K562 (cell line): ENCODE results near the gene ASIC1. TPM values are rescaled to one million over a fixed set of nuclear protein-coding genes. Genes with fewer than 3 reads are reported as not detected.

Experiments used
- ARID3A ChIP-seq: IDR thresholded peaks from 2 replicates; pipeline ENCODE4 v1.6.1; 2012; ENCODE audit warnings: low read depth, low read length, improper control_type of control experiment, borderline replicate concordance
- CGGBP1 ChIP-seq: fragments of 250-450 bp; sonication (Bioruptor Pico); IDR thresholded peaks from 2 replicates; pipeline ENCODE4 v1.9.0; 2021; ENCODE audit warnings: mild to moderate bottlenecking
- FOS ChIP-seq: IDR thresholded peaks from 3 replicates; pipeline ENCODE4 v1.6.1; 2011; ENCODE audit not compliant: insufficient read length; ENCODE audit errors: extremely low read depth
- GTF2E2 ChIP-seq: fragments of 200-800 bp; sonication (Bioruptor generic); IDR thresholded peaks from 2 replicates; pipeline ENCODE4 v1.6.1; 2016; ENCODE audit warnings: missing genetic modification characterization, missing compliant biosample characterization
- KDM5B ChIP-seq: fragments of 200-600 bp; sonication (generic); IDR thresholded peaks from 2 replicates; pipeline ENCODE4 v1.6.1; 2012; ENCODE audit warnings: low read depth, mild to moderate bottlenecking, moderate library complexity, low read length, control low read depth, inconsistent platforms; ENCODE audit not compliant: insufficient replicate concordance
- L3MBTL2 ChIP-seq: fragments of 450-650 bp; IDR thresholded peaks from 2 replicates; pipeline ENCODE4 v1.6.1; 2016; ENCODE audit warnings: mild to moderate bottlenecking, moderate library complexity
- NBN ChIP-seq: fragments of 450-650 bp; IDR thresholded peaks from 2 replicates; pipeline ENCODE4 v1.6.1; 2016; ENCODE audit warnings: low read depth, mild to moderate bottlenecking
- POLR3G ChIP-seq: IDR thresholded peaks from 2 replicates; pipeline ENCODE4 v1.6.1; 2011; ENCODE audit not compliant: insufficient read length, insufficient replicate concordance; ENCODE audit errors: extremely low read depth
- RBM14 ChIP-seq: fragments of 200-400 bp; formaldehyde crosslinking; IDR thresholded peaks from 2 replicates; pipeline ENCODE4 v1.6.1; 2018; ENCODE audit warnings: low read depth, mild to moderate bottlenecking, low read length, moderate library complexity, borderline replicate concordance; ENCODE audit not compliant: insufficient read depth
- TARDBP ChIP-seq: fragments of 450-650 bp; IDR thresholded peaks from 2 replicates; pipeline ENCODE4 v1.6.1; 2016
- VEZF1 ChIP-seq: fragments of 200-800 bp; sonication (Bioruptor generic); IDR thresholded peaks from 2 replicates; pipeline ENCODE4 v1.6.1; 2017; ENCODE audit warnings: missing genetic modification characterization, missing compliant biosample characterization
- ZKSCAN8 ChIP-seq: fragments of 200-800 bp; sonication (Bioruptor generic); IDR thresholded peaks from 2 replicates; pipeline ENCODE4 v1.6.1; 2016; ENCODE audit warnings: missing genetic modification characterization, missing compliant biosample characterization
- ZNF174 ChIP-seq: fragments of 250-450 bp; sonication (Bioruptor Pico); IDR thresholded peaks from 2 replicates; pipeline ENCODE4 v1.4.0; 2020; ENCODE audit warnings: mild to moderate bottlenecking
- polyA plus RNA-seq, 8 experiments: library from polyadenylated mRNA; depleted of rRNA in 4 of 8; stranded (reverse) in 5 of 8; unstranded in 3 of 8; fragments of >200 nt; fragmentation: Nextera tagmentation in 2 of 8; fragmentation: Illumina TruSeq in 1 of 8; extraction: Ambion mirVana in 2 of 8; extraction: Trizol in 1 of 8; gene quantifications; 2 replicates each; pipeline versions ENCODE4 v1.2.1 to v1.2.3, GENCODE V29; 2011 to 2014; ENCODE audit warnings: inconsistent platforms in 1 of 8, missing spikeins in 1 of 8
- total RNA-seq, 7 experiments: library from RNA; depleted of rRNA in 6 of 7; stranded (reverse); fragments of >200 nt in 6 of 7; fragmentation: Illumina TruSeq in 2 of 7; extraction: Trizol in 2 of 7; gene quantifications; 2 replicates each; pipeline versions ENCODE4 v1.2.1 to v1.2.3, GENCODE V29; 2011 to 2021; ENCODE audit warnings: low replicate concordance in 1 of 7
- TF ChIP-seq, protein P1 (sequence below): fragments of 450-650 bp; conservative IDR thresholded peaks from 2 replicates; pipeline ENCODE4 v1.6.1; 2016; ENCODE audit warnings: missing genetic modification characterization, low read depth, mild to moderate bottlenecking, missing compliant biosample characterization, moderate library complexity
- TF ChIP-seq, protein P2 (sequence below): IDR thresholded peaks from 3 replicates; pipeline ENCODE4 v1.6.1; 2011; ENCODE audit warnings: borderline replicate concordance, mild to moderate bottlenecking, moderate library complexity; ENCODE audit not compliant: insufficient read length; ENCODE audit errors: extremely low read depth
- TF ChIP-seq, protein P3 (sequence below), 2 experiments: fragments of 450-650 bp in 1 of 2; sonication (generic) in 1 of 2; formaldehyde crosslinking; conservative IDR thresholded peaks; 2 replicates each; pipeline versions ENCODE4 v1.4.0 to v1.8.1; 2020 to 2022; ENCODE audit warnings: mild to moderate bottlenecking in 1 of 2, missing genetic modification reagents in 1 of 2
- TF ChIP-seq, protein P4 (sequence below): sonication (generic); formaldehyde crosslinking; IDR thresholded peaks from 2 replicates; pipeline ENCODE4 v1.8.0; 2022; ENCODE audit warnings: missing genetic modification reagents, mild to moderate bottlenecking, moderate library complexity, borderline replicate concordance

ASIC1 gene
- total and polyA plus RNA-seq, 9 of the 15 experiments (the other 6 are each of a cell fraction or from before 2014, with no cell fraction given), result 0.01 to 1.7 (median 0.45) TPM

DNA sequence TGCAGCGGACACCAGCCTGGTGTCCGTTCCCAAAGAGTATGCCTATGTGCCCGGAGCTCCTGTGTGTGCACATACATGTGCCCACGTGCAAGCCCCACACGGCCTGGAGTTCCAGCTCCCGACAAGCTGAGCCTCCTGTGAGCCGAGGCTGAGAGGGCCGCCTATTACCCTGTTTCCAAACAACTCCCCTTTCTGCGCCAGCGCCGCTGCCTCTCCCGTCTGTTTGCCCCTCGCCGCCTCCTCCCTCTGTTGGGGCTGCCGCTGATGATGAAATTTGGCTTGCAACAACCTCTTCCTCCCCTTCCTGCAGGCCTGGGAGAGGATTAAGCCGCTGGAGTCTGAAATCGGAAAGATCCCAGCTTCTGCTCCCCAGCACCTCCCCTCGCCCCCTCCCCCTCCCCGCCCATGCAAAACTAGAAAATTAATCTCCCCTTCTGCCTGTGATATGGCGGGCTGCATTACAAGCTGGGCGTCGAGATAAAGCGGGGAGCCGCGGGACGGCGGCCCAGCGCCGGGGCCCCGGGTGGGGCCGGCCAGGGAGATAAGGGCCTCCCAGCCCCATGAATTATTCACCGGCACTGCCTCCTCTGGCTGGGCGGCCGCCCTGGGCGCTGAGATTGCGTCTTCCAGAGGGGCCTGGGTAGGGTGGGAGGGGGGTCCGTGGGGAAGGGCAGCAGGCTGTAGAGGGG, 6.8 kb upstream of the ASIC1 start (continued):
- TF ChIP-seq, protein P1, sequence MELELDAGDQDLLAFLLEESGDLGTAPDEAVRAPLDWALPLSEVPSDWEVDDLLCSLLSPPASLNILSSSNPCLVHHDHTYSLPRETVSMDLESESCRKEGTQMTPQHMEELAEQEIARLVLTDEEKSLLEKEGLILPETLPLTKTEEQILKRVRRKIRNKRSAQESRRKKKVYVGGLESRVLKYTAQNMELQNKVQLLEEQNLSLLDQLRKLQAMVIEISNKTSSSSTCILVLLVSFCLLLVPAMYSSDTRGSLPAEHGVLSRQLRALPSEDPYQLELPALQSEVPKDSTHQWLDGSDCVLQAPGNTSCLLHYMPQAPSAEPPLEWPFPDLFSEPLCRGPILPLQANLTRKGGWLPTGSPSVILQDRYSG (tag), result no peak
- TF ChIP-seq NBN, result peak; percentile 85
- TF ChIP-seq ZKSCAN8 (CRISPR knock-in tag), result peak; percentile 82; the same call in 1 of the 2 replicates
- peak; percentile 96; the same call in 1 of the 2 replicates for TF ChIP-seq TARDBP
- peak; percentile 58; the same call in 1 of the 2 replicates for TF ChIP-seq CGGBP1 (CRISPR knock-in tag)
- TF ChIP-seq L3MBTL2, result peak; percentile 80
- TF ChIP-seq VEZF1 (CRISPR knock-in tag), result peak; percentile 99
- TF ChIP-seq, protein P2, sequence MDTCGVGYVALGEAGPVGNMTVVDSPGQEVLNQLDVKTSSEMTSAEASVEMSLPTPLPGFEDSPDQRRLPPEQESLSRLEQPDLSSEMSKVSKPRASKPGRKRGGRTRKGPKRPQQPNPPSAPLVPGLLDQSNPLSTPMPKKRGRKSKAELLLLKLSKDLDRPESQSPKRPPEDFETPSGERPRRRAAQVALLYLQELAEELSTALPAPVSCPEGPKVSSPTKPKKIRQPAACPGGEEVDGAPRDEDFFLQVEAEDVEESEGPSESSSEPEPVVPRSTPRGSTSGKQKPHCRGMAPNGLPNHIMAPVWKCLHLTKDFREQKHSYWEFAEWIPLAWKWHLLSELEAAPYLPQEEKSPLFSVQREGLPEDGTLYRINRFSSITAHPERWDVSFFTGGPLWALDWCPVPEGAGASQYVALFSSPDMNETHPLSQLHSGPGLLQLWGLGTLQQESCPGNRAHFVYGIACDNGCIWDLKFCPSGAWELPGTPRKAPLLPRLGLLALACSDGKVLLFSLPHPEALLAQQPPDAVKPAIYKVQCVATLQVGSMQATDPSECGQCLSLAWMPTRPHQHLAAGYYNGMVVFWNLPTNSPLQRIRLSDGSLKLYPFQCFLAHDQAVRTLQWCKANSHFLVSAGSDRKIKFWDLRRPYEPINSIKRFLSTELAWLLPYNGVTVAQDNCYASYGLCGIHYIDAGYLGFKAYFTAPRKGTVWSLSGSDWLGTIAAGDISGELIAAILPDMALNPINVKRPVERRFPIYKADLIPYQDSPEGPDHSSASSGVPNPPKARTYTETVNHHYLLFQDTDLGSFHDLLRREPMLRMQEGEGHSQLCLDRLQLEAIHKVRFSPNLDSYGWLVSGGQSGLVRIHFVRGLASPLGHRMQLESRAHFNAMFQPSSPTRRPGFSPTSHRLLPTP, result no peak
- TF ChIP-seq GTF2E2, result no peak; the same call in 1 of the 2 replicates
- TF ChIP-seq, protein P3, sequence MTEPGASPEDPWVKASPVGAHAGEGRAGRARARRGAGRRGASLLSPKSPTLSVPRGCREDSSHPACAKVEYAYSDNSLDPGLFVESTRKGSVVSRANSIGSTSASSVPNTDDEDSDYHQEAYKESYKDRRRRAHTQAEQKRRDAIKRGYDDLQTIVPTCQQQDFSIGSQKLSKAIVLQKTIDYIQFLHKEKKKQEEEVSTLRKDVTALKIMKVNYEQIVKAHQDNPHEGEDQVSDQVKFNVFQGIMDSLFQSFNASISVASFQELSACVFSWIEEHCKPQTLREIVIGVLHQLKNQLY (CRISPR knock-in tag; conservative IDR thresholded peaks at IDR 0.05), result no peak
- TF ChIP-seq POLR3G, result no peak
- no peak for TF ChIP-seq ZNF174 (CRISPR knock-in tag)
- peak; percentile 70 for TF ChIP-seq KDM5B
- TF ChIP-seq RBM14, result no peak
- TF ChIP-seq, protein P4, sequence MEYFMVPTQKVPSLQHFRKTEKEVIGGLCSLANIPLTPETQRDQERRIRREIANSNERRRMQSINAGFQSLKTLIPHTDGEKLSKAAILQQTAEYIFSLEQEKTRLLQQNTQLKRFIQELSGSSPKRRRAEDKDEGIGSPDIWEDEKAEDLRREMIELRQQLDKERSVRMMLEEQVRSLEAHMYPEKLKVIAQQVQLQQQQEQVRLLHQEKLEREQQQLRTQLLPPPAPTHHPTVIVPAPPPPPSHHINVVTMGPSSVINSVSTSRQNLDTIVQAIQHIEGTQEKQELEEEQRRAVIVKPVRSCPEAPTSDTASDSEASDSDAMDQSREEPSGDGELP (CRISPR knock-in tag), result peak; percentile 84
- TF ChIP-seq FOS, result no peak
- TF ChIP-seq ARID3A, result peak; percentile 98
